A204.1 (cell line): ENCODE data around the gene VEPH1.

Experiments
- FAIRE-seq: peaks from 2 replicates; lab custom pipeline; 2012; peaks lifted over from hg19 to GRCh38; lab: Jason Lieb, UNC

VEPH1 gene

GRCh38 chr3:157502916-157503595 lies at the start of gene VEPH1:
VEPH1 (minus strand) TSS chr3:157503416; CDS start chr3:157495349, 8,067 bp downstream.
- no peak for FAIRE-seq

DNA sequence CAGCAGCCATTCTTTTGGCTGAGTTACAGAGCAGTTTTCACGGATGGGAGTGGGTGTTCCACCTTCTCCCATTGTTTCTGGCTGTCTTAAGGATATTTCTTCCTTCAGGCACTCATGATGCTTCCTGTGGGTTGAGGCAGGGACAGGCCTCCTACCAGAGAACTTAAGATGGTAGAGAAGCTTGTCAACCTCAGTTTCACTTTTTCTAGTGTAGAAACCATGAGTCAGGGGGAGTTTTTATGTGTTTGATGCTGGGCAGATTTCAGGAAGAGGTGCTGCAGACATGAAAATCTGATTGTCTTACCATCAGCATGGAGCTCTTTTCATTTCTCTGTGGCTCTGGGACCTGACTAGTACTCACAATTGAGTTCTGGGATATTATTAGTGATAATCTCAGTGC lies 48.7 kb upstream of the VEPH1 start:
- no peak for FAIRE-seq

DNA sequence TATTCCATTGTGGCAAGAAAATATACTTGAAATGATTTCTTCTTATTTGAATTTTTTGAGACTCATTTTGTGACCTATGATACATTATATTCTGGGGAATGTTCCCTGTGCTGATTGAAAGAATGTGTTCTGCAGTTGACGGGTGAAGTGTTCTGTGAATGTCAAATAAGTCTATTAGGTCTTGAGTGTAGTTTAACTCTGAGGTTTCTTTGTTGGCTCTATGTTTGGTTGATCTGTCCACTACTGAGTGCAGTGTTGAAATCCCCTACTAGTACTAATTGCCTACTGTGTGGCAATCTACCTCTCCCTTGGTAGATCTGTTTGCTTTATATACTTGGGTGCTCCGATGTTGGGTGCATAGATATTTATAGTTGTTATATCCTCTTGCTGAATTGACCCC lies 46.3 kb upstream of the VEPH1 start:
- no peak for FAIRE-seq

GRCh38 chr3:157544501-157545130 lies 41.4 kb upstream of the VEPH1 start:
- no peak for FAIRE-seq

DNA sequence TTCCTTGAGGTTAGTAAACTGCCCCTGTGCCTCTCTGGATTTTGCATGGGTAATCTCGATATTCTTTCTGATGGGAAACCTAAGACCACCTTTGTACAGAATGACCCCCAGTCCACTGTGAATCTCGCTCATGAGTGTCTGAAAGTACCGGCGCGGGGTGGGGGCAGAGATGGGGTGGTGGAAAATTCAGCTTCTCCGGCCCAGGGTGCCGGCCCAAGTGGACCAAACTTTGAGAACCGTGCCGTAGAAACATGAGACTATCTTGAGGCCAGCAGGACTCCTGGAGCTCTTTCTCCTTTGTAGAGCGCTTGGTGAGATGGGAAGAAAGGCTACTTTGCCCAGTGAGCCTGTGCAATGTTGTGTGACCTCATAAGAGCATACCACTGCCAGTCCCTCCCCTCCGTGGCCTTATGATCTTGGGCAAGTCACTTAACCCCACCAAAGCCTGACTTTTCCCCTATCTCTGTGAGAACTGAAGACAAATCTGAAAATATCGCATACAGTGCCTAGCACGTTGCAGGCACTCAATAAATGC lies 40.4 kb upstream of the VEPH1 start:
- no peak for FAIRE-seq

DNA sequence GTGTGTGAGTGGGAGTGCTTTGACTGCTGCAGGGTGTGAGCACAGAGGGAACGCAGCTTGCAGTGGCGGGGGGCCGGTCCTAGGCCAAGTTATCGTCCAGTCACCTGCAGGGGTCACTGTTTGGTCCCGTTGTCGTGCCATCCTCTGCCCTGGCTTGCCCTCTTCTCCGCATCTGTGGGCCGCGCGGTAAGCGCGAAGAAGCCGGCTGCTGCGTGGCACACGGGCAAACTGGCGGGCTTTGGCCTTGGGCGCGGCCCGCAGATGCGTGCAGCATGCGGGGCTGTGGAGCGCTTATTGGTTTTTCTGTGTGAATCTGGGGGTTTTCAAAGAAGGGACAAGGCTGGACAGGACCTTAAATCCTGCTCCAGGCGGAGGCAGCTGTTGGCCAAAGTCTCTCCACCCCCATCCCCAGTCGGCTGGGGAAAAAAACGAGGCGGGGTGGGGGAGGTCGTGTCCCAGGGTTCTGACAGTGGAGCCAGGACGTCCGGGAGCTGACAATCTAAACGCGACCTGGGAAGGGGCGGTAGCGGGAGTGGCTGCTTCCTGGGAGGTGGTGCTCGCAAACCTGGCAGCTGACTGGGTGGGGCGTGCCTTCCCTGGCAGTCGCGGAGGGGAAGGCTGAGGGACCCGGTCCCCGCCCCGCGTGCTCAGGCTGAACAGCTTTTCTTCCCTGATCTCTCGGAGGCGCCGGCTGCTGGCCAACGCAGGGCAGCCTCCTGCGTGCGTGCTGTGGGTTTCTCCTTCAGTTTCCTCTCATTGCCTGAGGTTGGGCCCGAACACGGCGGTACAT lies 39.7 kb upstream of the VEPH1 start:
- no peak for FAIRE-seq

- no peak for FAIRE-seq
These were observed 38.5 kb upstream of the VEPH1 start for GRCh38 chr3:157541506-157542236.

DNA sequence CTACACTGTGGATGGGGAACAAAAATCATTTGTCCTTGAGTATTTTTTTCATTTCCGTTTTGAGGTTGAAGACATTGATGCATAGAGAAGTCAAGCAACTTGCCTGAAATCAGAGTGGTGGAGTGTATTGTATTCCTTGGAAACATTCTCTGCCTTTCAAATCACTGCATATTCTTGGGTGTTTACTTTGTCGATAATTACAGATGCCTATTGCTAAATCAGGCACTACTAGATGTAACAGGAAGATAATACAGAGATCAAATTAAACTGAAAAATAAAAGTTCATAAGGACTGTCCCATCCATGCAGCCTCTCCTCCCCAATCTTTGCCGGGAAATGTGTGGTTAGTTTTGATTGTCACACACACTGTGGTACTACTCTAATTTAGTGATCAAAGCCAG lies 37.4 kb upstream of the VEPH1 start:
- no peak for FAIRE-seq

GRCh38 chr3:157535667-157536066 lies 32.5 kb upstream of the VEPH1 start:
- no peak for FAIRE-seq

DNA sequence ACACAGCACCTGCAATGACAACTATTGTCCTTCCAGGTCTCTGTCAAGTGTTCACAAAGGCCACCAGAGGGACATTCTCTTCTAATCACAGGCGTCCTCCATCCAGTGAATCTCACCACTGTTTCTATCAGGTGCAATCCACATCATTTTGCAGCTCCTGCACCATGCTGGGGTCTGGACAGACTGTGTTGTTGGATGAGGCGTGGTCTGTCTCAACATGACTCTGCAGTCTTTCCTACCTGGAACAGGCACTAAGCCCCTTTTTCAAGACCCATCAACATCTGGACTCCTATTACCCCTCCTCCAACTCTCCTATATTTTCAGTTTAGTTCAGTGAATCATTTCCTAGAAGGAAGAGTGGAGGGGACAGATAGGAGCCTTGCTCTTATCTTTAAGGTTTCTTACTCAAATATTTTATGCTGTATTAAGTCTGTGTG lies 31.5 kb upstream of the VEPH1 start:
- FAIRE-seq = no peak

- FAIRE-seq = no peak
These were observed 30.3 kb upstream of the VEPH1 start for GRCh38 chr3:157533298-157534070.

DNA sequence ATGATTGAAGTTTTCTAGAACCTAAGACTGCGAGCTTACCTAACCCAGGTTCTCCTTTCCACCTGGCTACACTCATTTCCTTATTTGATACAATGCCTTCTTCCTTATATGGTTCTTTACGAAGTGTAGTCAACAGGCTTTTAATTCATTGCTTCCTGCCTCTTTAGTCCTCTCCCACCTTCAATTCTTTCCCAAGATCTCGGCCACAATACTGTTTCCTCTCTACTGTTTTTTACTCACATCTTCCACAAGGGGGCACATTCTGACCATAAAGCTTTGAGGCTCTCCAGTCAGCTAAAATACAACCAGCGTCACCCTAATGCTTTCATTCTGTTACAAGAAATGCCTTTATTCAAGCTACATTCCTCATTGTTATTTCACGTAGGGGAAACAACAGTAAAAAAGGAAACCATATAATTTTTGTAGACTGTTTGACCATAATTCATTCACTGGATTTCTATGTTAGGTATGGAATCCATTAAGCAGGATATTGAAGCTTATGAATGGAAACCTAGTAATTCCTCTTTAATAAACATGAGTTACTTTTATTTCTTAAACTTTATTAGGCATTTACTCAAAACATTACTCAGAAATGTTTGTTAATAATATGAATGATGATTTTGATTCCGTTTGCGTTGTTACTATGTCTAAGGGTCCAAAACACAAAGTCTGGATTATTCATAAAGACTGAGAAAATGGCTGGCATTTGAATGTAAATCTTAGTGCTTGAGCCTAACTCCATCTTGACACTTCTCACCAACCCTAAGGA lies 29.5 kb upstream of the VEPH1 start:
- FAIRE-seq = peak; percentile 91

- FAIRE-seq = no peak
These were observed 28.6 kb upstream of the VEPH1 start for GRCh38 chr3:157531771-157532170.

DNA sequence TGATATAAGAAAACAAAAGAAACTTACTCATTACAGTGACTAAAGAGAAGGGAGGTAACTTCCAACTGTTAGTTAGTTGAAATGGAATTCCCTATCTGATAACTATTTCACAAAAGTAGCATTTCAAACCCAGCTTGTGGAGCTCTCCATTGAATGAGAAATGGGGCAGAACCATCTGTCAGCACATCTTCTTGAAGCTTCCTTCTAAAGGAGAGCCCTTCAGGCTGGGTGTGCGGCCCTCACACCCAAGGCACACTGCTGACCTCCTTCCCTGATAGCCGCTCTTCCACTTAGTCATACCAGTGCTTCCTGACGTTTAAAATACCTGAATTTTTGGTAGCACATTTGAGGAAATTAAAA lies 28.1 kb upstream of the VEPH1 start:
- no peak for FAIRE-seq

- no peak for FAIRE-seq
These were observed 27.6 kb upstream of the VEPH1 start for GRCh38 chr3:157530637-157531300.

GRCh38 chr3:157529751-157530150 lies 26.5 kb upstream of the VEPH1 start:
- FAIRE-seq = no peak

DNA sequence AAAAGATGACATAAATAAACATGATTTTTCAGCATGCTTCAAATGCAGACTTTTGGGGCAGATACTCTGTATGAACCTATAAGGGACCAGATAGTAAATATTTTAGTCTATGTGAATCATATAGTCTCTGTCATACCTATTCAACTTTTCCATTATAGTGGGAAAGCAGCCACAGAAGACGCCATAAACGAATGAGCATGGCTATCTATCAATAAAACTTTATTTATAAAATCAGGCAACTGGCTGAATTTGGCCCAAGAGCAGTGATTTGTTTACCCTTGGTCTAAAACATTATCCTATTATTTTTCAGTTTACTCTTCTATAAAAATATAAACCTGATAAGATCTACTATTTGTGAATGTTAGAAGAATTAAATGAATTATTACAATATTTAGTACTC lies 25.9 kb upstream of the VEPH1 start:
- FAIRE-seq = no peak

- FAIRE-seq = no peak
These were observed 24.1 kb upstream of the VEPH1 start for GRCh38 chr3:157527131-157527881.

GRCh38 chr3:157526036-157526435 lies 22.8 kb upstream of the VEPH1 start:
- no peak for FAIRE-seq

DNA sequence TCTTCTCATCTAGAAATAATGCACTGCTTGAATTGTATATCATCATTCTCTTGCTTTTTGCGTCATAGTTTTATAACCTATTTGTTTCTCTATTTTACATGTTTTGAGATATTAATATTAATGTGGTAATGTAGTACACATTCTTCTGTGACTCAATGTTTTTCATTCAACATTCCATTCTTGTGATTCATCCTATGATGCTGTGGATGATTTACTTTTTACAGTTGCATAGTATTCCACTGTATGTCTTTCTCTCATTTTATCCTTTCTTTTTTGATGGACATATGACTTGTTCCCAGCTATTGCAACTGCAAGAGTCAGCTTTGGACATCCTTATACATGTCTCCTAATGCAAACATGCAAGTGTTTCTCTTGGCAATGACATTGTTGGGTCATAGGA lies 20.6 kb upstream of the VEPH1 start:
- FAIRE-seq = no peak
